GM04503 (cell line): Measurements from ENCODE around the gene JHY.
"Not testable (repeated sequence)": the region's sequence is repeated elsewhere in the genome, so short reads cannot be mapped to it uniquely, and the experiment has no call there.

ENCODE experiments used
- DNase-seq: peaks from one replicate; pipeline ENCODE4 v3.0.0-alpha.2; 2012; ENCODE audit warnings: low read depth

JHY gene

DNA sequence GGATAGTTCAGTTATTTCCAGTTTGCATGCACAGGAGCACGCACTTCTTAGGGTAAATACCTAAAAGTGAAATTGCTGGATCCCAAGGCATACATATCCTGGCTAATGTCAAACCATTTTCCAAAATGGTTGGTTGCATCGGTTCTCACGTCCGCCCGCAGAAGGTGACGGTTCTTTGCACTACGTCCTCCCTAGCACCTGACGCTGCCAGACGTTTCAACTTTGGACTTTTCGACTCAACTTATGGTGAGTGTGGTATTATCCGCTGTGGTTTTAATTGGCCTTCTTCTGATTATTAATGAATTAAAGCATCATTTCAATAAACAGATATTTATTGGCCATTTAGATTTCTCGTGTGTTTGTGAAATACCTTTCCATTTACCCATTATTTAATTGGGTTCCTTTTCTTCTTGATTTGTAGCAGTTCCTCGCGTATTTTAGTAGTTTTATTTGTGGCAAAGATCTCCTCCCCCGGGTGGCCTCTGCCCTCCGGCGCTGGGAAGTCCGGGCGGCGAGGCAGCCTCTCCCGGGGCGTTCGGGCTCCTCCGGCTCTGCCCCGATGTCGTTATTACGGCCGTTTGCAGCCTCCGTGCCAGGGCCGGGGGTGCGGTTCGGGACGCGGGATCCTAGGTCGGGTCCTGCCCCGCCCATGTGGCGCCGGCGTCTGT is at the start of gene JHY:
TSS of gene JHY (plus strand) at position 571 of the 668 bp plus-strand sequence. CDS start 3,091 bp downstream, outside the sequence.
- no peak for DNase-seq

DNA sequence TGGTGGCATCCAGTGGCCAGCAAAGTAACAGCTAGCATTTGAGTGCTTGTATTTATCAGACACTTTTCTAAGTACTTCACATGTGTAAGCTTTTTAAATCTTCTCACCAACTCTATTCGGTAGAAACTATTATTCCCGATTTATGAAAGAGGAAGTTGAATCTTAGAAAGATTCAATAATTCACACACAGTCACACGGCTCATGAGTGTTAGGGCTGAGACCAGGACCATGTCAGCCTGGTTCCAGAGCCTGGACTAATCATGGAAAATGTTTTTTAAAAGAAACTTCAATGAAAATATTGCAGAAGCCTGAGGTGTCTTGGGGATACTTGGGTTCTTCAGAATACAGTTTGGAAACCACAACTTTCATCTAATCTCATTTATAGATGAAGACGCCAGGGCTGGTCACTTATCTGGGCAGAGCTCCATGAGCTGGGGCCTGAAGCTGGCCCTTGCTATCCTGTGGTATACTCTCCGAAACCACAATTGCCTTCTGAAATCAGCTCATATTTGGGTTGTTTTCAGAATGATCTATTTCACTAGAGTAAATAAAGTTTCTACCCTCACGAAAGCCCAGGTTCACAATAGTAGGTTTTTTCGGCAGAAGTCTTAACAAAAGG is 48.6 kb upstream of the JHY start:
- DNase-seq, result no peak

DNA sequence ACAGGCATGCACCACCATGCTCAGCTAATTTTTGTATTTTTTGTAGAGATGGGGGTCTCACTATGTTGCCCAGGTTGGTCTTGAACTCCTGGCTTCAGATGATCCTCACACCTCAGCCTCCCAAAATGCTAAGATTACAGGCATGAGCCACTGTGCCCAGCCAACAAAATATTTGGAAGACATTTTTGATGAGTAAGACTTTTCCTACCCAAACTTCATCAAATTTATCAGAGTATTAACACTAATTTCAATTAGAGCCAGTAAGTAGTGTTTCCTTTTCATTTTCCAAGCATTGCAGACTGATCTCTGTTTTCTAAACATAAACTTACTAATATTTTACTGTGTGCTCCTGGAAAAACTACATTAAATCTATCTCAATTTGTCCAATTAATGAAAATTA is 45.6 kb upstream of the JHY start:
- no peak for DNase-seq

DNA sequence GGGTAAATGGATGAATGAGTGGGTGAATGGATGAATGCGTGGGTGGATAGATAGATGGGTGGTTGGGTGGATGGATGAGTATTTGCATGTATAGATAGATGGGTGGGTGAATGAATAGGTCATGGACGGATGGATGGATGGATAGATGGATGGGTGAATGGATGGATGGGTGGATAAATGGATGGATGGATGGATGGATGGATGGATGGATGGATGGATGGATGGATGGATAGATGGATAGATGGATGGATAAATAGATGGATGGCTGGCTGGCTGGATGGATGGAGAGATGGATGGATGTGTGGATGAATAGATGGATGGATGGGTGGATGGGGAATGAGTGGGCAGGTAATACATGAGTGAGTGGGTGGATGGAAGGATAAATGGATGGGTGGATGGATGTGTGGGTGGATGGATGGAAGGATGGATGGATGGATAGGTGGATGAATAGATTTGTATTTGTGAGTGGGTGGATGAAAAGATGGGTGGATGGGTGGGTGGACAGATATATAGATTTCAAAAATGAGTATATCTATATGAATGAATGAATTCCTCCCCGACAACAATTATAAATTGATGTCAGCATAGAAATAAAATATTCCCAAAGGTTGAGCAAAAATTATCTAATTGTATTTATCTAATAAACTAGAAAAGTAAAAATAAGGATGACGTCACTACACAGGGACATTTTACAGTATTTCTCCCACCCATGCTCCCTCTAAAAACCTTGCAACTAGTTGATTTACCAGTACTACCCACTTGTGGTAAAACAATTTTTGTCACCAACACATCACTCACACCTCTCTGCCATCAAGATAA is 44.8 kb upstream of the JHY start:
- no peak for DNase-seq

DNA sequence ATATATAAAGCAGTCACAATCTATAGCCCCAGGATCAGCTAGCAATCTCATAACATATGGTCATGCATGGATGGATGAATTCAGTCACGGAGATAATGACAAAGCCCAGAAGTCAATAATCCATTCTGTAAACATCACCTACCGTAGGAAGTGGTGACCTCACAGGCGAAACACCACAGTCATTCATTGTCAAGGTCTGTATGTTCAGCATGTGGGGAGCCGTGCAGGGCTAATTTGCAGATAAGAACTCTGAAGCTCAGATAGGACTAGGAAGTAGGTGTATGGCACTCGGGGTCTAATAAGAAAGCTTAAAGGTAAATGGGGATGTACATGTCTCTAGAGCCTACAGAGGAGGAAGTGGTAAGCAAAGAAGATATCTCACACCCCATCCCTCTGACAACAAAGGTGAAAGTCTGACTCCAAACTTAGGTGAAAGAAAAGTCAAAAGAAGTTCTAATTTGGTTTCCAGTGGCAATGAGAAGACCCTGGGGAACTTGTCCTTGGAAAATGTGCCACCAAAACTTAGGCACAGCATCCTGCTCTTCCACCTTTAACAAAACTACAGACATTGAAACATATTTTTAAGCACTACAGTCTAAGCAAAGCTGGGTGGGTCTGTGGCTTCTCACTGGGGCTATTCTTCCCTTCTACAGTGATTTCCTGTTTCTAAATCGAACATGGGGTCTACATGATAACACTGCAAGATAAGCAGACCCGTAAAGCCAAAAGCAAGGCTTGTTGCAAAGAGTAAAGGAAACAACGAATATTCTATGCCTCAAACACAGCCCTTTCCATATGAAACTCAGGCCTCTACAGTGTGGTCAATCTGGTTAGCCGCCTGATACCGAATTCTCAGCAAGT is 39.0 kb upstream of the JHY start:
- no peak for DNase-seq

DNA sequence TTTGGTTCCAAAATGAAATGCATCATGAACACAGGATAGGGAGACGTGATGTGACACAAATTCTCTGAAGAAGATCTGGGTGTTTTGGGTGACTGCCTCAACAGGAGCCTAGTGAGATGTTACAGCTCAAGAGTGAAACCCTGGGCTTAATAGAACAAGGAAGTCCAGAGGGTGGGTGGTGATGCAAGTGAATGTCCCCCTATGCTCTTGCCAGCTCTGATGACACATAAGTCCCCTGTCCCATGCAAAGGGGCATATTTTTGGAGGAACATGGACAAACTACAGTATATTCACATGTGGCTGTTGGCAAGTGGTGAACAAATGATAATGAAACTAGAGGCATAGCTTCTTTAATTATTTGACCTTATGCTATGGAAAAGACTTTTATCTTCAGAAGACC is 35.1 kb upstream of the JHY start:
- DNase-seq, result no peak

DNA sequence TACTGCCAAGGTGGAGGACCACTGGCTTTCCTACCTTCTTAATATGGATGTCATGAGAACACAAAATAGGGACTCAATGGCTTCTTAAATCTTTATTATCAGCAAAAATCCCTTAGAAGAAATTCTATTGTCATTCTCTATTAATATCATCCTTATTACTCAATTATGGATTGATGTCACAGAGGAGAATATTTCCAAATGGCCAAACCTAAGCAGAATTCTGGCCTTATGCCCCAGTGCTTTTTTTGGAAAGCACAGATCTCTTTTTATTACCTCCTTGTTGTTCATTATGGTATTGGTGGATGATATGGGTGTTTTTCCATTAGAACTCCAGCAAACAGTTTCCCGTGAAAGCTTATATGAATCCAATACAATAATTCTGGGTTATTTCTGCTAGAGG is 34.4 kb upstream of the JHY start:
- no peak for DNase-seq

DNA sequence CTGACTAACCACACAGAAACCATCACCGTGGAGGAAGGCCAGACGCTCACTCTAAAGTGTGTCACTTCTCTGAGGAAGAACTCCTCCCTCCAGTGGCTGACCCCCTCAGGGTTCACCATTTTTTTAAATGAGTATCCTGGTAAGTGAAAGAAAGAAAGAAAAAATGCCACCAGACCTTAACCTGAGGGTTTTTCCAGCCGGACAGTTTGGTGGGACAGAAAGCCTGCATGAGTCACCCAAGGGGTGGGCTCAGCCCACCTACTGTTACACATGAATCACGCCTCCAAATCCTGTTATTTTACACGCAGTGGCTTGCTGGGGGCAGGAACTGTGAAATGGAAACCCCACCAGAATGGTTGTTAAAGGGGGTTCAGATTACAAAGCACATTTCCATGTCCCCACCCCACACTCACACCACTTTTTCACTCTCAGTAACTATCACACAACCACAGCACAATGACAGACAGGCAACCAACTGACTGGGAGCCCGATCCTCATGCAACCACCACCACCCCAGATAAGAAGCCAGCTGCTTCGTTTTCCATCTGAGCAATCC is 32.4 kb upstream of the JHY start:
- no peak for DNase-seq

DNA sequence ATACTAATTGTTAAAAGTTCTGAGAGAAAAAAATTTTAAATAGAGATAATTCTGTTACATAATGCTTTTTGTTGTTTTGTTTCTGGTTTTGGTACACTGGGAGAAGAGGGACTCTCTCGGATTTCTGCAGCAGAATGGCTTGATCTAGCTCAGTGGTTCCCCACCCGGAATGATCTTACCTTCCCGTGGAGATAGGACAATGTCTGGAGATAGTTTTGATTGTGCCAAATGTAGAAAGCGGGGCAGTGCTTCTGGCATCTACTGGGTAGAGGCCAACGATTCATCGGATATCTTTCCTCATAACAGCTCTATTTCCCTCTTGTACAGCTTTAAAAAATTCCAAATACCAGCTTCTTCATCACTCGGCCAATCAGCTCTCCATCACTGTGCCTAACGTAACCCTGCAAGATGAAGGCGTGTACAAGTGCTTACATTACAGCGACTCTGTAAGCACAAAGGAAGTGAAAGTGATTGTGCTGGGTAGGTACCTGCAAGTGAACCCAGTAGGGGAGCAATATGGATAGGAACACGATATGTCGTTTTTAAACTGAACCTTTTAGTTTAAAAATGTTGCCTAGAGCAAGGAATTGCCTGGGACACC is 31.1 kb upstream of the JHY start:
- no peak for DNase-seq

DNA sequence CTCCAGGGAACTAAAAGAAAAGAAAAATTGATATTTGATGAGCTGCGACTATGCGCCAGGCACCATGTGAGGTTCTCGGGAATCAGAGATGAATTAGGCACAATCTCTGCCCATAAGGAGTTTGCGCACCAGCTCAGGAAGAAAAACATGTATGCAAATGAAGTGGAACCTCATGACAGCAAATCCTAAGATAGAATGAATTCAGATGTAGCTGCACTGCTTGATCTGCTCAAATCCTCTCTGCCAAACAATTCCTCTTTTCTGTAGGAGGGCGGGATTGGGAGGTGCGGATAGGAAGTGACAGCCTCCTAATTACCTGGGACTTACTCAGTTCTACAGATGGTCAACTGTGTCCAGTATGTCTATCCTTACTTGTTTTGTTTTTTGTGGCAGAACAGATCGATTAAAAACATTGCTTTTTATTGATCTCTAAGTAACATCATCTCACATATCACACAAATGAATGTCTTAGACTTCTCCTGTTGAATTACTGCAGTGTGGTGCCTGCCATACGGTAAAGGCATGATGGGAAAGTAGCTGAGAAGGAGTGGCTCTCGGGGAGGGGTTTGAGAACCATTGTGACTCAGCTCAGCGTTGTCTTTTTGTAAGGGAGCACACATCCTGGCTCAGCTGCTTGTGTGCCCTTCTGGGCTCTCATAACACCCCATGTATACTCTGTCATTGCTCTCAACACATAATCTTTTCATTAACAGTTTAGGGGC is 30.3 kb upstream of the JHY start:
- DNase-seq, result no peak

DNA sequence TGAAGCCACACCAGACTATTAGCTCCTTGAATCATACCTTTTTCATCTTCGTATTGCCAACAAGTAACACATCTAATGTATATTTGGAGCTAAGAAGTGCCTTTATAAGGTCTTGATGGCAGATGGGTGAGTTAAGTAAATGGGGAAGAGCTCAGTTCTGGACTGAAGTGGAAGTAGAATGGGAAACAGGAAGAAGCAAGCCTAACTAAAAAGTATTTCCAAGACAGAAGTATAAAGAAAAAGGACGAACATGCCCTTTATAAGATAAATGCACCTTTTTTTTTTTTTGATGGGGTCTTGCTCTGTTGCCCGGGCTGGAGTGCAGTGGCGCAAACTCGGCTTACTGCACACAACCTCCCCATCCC is 29.8 kb upstream of the JHY start:
- DNase-seq, result no peak

DNA sequence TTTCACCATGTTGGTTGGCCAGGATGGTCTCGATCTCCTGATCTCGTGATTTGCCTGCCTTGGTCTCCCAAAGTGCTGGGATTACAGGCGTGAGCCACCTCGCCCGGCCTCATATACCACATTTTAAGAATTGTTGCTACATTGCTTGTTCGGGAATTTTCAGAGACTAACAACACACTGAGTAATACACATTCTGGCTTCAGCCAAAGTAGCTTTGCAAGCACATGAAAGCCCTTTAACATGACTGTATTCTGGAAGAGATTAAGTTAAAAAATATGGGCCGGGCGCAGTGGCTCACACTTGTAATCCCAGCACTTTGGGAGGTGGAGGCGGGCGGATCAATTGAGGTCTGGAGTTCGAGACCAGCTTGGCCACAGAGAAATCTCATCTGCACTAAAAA is 29.3 kb upstream of the JHY start:
- DNase-seq, result no peak

DNA sequence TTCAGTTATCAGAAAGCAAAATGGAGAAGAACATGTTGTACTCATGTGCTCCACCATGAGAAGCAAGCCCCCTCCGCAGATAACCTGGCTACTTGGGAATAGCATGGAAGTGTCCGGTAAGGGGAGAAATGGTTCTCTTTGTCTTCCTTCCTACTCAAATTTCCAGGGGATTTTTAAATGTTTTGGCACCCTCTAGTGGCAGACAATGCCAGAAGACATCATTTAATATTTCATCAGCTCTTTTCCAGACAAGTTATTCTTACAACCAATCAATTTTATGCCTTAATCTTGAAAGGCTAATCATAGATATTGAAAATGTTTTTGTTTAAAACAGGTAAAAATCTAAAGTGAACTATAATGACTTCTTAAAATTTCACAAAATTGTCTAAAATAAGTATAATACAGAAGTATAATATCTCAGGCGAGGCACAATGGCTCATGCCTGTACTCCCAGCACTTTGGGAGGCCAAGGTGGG is 28.6 kb upstream of the JHY start:
- peak; percentile 24 for DNase-seq

DNA sequence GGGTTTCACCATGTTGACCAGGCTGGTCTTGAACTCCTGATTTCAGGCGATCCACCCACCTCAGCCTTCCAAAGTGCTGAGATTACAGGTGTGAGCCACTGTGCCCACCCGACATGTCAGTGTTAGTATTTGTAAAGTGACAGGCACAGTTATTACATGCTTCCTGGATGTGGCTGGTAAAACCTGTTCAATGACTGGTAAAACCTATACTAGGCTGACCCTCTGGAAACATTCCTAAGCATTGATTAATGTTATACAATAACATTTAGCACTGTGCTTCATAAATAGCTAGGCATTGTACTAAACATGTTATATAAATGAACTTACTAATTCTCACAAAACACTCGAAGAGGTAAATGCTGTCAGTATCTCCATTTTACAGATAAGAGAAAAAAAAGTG is 20.9 kb upstream of the JHY start:
- no peak for DNase-seq

DNA sequence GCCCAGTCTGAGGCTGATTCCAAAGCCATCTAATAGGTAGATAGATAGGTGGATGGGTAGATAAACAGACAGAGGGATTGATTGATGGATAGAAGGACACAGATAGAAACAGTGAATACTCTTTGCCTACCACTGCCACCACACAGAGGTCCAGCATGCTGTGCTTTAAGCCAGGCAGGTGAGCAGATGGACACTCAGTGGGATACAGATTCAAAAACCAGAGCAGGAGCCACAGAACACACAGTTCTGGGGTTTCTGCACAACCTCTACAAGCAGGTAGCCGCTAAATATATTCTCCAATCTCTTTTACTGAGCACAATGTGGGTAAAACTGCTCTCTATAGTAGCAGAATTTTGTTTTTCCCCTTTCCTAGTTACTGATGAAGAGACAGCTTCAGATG is 20.5 kb upstream of the JHY start:
- DNase-seq, result no peak

DNA sequence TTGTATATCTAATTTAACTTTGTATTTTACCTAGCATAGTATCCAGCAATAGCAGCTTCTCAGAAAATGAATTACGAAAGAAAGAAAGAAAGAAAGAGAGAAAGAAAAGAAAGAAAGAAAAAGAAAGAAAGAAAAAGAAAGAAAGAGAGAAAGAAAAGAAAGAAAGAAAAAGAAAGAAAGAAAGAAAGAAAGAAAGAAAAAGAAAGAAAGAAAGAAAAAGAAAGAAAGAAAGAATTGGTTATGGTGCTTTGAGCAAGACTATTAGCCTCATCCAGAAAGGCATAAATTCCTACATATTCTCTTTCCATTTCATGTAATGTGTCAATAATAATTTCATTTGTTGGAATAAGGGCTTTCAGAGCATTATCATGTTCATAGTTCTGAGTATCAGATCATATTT is 19.4 kb upstream of the JHY start:
- not testable (repeated sequence) for DNase-seq

DNA sequence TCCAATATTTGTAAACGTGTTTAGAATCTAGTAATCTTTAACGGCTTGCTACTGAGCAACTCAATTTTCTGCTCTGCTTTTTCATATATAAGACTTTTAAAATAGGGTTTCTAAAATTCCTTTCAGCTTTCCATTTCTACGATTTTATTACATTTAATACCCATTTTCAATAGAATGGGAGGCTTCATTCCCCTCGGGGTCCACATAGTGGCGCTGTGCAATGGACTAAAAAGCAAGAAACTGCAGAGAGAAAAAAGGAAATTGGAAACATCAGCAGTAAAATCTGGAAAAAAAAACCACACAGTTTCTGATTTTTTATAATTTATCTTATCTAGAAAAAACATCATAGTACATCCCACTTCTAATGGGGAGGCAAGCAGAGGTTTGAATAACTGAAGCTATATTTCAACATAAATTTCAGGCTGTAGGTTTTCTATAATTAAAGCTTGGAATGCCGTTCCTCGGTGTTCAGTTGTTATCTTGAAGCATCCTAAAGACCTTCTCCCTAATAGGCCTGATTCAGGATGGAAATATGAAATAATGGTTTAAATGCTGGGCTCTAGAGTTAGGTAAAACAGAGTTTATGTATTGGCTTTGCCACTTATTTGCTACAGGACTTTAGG is 18.7 kb upstream of the JHY start:
- DNase-seq, result no peak

DNA sequence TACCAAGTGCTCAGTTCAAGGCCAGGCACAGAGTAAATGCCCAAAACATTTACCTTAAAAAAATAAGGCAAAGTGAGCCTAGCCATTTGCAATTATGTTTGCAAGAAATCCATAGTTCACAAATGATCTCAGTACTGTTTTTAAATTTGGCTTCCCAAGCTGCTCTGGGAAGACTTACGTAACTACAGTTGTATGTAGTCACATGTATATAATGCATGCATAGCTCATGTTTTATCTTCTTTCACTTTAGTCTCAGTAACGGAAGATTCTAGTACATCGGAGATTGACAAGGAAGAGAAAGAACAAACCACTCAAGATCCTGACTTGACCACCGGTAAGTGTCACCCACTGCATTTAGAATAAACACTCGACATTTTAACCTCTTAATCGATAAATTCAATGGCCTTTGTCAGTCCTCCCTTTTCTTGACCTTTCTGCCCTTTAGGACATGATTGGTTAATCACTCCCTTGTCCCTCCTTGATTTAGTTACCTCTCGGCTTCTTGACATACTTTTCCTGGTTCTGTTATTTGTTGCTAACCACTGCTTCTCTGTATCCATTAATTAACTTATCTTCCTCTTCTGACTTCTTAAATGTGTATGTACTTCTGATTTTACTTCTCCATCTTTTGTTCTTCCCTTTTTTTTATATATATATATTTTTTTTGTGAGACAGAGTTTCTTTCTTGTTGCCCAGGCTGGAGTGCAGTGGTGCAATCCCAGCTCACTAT is 18.0 kb upstream of the JHY start:
- DNase-seq, result no peak

DNA sequence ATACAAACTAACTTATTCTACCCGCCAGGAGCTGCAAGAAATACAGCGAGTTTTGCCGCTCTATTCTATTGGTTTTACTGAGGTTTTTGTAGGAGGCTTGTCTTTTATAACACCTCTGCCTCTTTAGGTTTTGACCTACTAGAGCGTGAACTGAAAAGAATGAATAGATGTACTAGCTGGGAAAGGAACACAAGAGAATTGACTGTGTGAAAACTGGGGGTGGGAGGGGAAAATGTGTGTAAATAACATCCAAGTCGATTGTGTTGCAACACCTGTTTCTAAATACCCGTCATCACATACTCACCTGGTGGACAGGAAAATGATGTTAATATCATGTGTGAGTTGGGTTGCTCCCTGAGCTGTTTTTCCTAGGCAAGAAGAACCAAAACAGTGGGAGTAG is 12.9 kb upstream of the JHY start:
- no peak for DNase-seq

DNA sequence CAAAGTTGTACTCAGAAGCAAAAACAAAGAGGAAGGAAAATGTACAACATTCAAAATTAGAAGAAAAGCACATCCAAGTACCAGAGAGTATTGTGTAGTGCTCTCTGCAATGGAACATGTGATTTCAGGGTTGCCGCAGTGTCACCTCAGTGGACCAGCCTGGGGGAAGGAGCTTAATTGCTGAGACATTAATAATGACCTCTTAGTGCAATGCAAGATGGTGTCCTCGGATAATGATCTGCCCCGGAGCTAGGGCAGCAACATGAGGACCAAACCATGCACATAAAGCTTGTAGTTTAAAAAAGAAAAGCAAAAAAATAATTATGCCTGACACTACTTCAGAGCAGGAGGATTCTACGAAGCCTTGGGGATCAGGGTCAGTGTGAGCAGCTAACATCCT is 11.3 kb upstream of the JHY start:
- no peak for DNase-seq
